Fibroblast of mammary gland (primary cell): ENCODE measurements around the gene IPO13.

Experiments
- DNase-seq: peaks from one replicate; pipeline ENCODE4 v3.0.0-alpha.2; 2010; ENCODE audit warnings: low read depth
- H3K4me3 ChIP-seq: 2 replicates; pipeline ENCODE4 v1.5.1; 2011; ENCODE audit warnings: low read depth, mild to moderate bottlenecking, low read length, moderate library complexity; ENCODE audit not compliant: control insufficient read depth
- CTCF ChIP-seq: conservative IDR thresholded peaks from 2 replicates; pipeline ENCODE4 v1.5.1; 2011; ENCODE audit warnings: low read depth, low read length, inconsistent platforms; ENCODE audit not compliant: control insufficient read depth, insufficient read depth

Gene IPO13

GRCh38 chr1:43995984-43996732 is 49.4 kb downstream of the IPO13 start:
- DNase-seq = no peak
- TF ChIP-seq CTCF = no peak
- H3K4me3 ChIP-seq = no peak overlapping the region

GRCh38 chr1:43996733-43997115 is 50.0 kb downstream of the IPO13 start:
- no peak for TF ChIP-seq CTCF
- no peak for DNase-seq
- no peak overlapping the region for H3K4me3 ChIP-seq

GRCh38 chr1:43997295-43997999 is 50.7 kb downstream of the IPO13 start:
- no peak for TF ChIP-seq CTCF
- H3K4me3 ChIP-seq = no peak overlapping the region
- DNase-seq = no peak

- H3K4me3 ChIP-seq = no peak overlapping the region
These were observed 51.2 kb downstream of the IPO13 start for GRCh38 chr1:43998000-43998378.

GRCh38 chr1:43999455-43999854 is 52.7 kb downstream of the IPO13 start:
- no peak for TF ChIP-seq CTCF
- H3K4me3 ChIP-seq = no peak overlapping the region

More at GRCh38 chr1:43998000-43998378, 51.2 kb downstream of the IPO13 start:
- TF ChIP-seq CTCF = no peak
- DNase-seq = no peak

GRCh38 chr1:44000122-44000665 is 53.4 kb downstream of the IPO13 start:
- no peak for TF ChIP-seq CTCF
- H3K4me3 ChIP-seq = no peak overlapping the region
- DNase-seq = no peak

More at GRCh38 chr1:43999455-43999854, 52.7 kb downstream of the IPO13 start:
- DNase-seq = no peak
